Upper lobe of left lung (tissue), 4 donors: Measurements from ENCODE around the gene DDAH1.

Experiments
- POLR2A ChIP-seq, 4 donors: fragments of 450-650 bp; IDR thresholded peaks; one replicate each; pipeline ENCODE4 v1.5.1; 2016 to 2017; ENCODE audit warnings: antibody characterized with exemption in 4 of 4, mild to moderate bottlenecking in 2 of 4
- POLR2AphosphoS5 ChIP-seq, 2 donors: sonication (generic); formaldehyde crosslinking; IDR thresholded peaks; one replicate each; pipeline ENCODE4 v1.5.1; 2017; ENCODE audit warnings: antibody characterized with exemption in 2 of 2
- TF ChIP-seq, protein P1 (sequence below), 6 experiments: fragments of 450-650 bp in 4 of 6; fragments of 200-600 bp in 2 of 6; sonication (generic) in 2 of 6; IDR thresholded peaks; one replicate each; pipeline ENCODE4 v1.5.1; 2016 to 2019; ENCODE audit warnings: antibody characterized with exemption in 6 of 6

DNA sequence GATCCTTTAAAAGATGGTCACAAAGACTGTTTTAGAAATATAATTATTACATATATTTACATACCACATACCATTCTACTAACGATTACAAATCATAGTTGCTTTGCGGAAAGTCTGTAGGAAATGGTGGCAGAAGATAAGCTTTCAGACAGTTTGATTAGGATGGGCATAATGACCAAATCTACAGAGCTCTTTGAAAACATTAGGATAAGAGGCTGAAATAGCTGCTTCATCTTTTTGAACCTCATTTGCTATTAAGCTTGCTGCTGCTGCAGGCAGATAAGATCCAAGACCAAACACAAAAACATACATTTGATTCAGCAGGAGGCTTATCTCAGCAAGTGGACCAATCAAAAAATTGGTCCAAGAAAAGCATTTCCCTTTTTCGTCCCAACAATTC is 47.1 kb downstream of the DDAH1 start:
- TF ChIP-seq POLR2A (IDR thresholded peaks at IDR 0.05) (no peak), POLR2AphosphoS5 (IDR thresholded peaks at IDR 0.05) (no peak)
- TF ChIP-seq, protein P1, sequence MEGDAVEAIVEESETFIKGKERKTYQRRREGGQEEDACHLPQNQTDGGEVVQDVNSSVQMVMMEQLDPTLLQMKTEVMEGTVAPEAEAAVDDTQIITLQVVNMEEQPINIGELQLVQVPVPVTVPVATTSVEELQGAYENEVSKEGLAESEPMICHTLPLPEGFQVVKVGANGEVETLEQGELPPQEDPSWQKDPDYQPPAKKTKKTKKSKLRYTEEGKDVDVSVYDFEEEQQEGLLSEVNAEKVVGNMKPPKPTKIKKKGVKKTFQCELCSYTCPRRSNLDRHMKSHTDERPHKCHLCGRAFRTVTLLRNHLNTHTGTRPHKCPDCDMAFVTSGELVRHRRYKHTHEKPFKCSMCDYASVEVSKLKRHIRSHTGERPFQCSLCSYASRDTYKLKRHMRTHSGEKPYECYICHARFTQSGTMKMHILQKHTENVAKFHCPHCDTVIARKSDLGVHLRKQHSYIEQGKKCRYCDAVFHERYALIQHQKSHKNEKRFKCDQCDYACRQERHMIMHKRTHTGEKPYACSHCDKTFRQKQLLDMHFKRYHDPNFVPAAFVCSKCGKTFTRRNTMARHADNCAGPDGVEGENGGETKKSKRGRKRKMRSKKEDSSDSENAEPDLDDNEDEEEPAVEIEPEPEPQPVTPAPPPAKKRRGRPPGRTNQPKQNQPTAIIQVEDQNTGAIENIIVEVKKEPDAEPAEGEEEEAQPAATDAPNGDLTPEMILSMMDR (IDR thresholded peaks at IDR 0.05): no peak
